ENCODE results near the gene APRT. TPM values are rescaled to one million over a fixed set of nuclear protein-coding genes. Genes with fewer than 3 reads are reported as not detected.

The APRT gene
- total RNA-seq, 1 donor from 2014 or later = 53.4 TPM

DNA sequence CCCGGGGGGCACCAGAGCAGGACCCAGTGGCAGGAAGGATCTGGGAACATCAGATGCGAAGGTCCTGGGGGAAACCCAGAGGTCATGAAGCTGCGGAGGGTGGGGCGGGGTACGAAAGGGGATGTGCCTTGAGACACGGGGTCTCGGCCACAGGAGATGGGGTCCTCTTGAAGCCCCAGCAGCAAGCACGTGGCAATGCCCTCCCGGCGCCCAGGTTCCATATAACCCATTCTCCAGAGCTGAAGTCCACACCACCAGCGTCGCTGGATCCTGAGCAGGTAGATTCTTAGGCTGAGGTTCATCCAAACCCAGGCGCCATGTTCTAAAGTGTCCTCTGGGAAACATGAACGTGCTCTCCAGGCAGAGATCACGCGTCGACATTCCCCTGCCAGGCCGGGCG lies 47.6 kb downstream of the APRT start:
- H3K9ac ChIP-seq = no peak overlapping the region
- H3K27ac ChIP-seq = no peak overlapping the region
- H3K4me3 Mint-ChIP-seq = no peak overlapping the region
- H3K36me3 ChIP-seq = no peaks in the 10 kb centered on the region
- no peaks in the 10 kb centered on the region for H4K20me1 ChIP-seq (ENCODE audit: low read depth)
- no peaks in the 10 kb centered on the region for H3K79me2 ChIP-seq (ENCODE audit: low read depth)
- H3K36me3 Mint-ChIP-seq = no peaks in the 10 kb centered on the region
- H3F3A ChIP-seq (ENCODE audit: low read depth) = peaks cover 29% of the 10 kb centered on the region
- no peaks in the 10 kb centered on the region for H3K9me3 Mint-ChIP-seq
- no peak overlapping the region for H2AFZ ChIP-seq (replicated peaks)
- H3K9me3 ChIP-seq (ENCODE audit: low read depth) = no peaks in the 10 kb centered on the region
- H3K4me2 ChIP-seq = peak overlapping the region; percentile 60
- TF ChIP-seq EZH2 (IDR thresholded peaks at IDR 0.05) (no peak), EZH2phosphoT487 (IDR thresholded peaks at IDR 0.05) (no peak)
- TF ChIP-seq, protein P1, sequence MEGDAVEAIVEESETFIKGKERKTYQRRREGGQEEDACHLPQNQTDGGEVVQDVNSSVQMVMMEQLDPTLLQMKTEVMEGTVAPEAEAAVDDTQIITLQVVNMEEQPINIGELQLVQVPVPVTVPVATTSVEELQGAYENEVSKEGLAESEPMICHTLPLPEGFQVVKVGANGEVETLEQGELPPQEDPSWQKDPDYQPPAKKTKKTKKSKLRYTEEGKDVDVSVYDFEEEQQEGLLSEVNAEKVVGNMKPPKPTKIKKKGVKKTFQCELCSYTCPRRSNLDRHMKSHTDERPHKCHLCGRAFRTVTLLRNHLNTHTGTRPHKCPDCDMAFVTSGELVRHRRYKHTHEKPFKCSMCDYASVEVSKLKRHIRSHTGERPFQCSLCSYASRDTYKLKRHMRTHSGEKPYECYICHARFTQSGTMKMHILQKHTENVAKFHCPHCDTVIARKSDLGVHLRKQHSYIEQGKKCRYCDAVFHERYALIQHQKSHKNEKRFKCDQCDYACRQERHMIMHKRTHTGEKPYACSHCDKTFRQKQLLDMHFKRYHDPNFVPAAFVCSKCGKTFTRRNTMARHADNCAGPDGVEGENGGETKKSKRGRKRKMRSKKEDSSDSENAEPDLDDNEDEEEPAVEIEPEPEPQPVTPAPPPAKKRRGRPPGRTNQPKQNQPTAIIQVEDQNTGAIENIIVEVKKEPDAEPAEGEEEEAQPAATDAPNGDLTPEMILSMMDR (IDR thresholded peaks at IDR 0.05) = no peak
- peaks cover 39% of the 10 kb centered on the region for H3K4me1 ChIP-seq
- no peaks in the 10 kb centered on the region for H3K27me3 ChIP-seq
- H3K4me3 ChIP-seq = no peak overlapping the region
- peaks cover 25% of the 10 kb centered on the region for H3K4me1 Mint-ChIP-seq
- no peak for DNase-seq (ENCODE audit: low spot score)
- peaks cover 2% of the 10 kb centered on the region for H3K27me3 Mint-ChIP-seq (ENCODE audit: insufficient read depth, low read depth)
- H3K27ac Mint-ChIP-seq = no peak overlapping the region

DNA sequence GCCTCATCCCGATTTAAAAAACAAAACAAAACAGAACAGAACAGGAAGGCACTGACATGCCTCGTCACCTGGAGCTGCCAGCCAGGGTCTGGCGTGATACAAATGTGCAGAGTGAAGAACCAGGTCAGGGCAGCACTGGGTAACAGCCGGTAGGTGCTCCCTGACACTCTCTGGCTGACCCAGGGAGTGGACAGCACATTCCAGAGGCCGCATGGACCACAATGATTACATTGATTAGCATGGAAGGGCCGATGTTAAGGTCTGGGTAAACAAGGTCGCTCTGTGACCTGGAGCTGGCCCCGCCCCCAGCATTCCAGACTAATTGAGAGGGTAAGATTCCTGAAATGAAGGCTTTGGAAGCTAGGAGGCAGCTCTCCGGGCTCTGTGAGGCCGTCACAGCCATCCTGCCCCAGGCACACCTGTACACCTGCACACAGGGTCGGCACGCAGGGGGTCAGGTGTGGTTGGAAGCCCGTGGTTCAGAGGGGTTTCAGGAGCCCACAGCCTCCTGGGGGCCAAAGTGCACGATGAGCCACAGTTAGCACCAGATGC lies 48.1 kb downstream of the APRT start:
- Histone ChIP-seq H3K9me3 (ENCODE audit: low read depth) (no peaks in the 10 kb centered on the region), H3K27me3 (no peaks in the 10 kb centered on the region), H3F3A (ENCODE audit: low read depth) (peaks cover 28% of the 10 kb centered on the region), H3K4me1 (peaks cover 34% of the 10 kb centered on the region), H3K79me2 (ENCODE audit: low read depth) (no peaks in the 10 kb centered on the region), H3K36me3 (no peaks in the 10 kb centered on the region), H4K20me1 (ENCODE audit: low read depth) (no peaks in the 10 kb centered on the region), H3K4me3 (no peak overlapping the region), H3K9ac (no peak overlapping the region), H3K4me2 (peak overlapping the region; percentile 60), H2AFZ (replicated peaks) (no peak overlapping the region), H3K27ac (no peak overlapping the region)
- no peaks in the 10 kb centered on the region for H3K9me3 Mint-ChIP-seq
- peaks cover 23% of the 10 kb centered on the region for H3K4me1 Mint-ChIP-seq
- no peaks in the 10 kb centered on the region for H3K36me3 Mint-ChIP-seq
- no peak overlapping the region for H3K27ac Mint-ChIP-seq
- peak; percentile 93 for DNase-seq (ENCODE audit: low spot score)
- no peak overlapping the region for H3K4me3 Mint-ChIP-seq
- peaks cover 2% of the 10 kb centered on the region for H3K27me3 Mint-ChIP-seq (ENCODE audit: insufficient read depth, low read depth)
- TF ChIP-seq EZH2 (IDR thresholded peaks at IDR 0.05) = no peak

DNA sequence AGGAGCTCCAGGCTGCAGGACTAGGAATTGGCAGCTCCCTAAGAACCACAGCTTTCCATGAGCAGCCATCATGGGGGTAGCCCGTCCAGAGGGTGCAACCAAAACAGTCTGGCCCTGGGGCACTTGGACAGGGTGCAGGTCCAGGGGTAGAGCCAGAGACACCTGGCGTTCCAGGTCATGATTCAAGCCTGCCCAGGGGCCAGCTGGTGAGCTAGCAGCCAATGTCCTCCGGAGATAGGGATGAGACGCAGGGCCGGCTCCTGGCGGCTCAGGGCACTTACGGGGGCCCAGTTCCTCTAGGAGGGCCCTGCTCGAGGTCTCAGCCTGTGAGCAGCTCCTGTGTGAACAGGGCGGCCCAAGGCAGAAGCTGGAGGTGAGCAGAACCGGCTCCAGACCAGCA lies 48.8 kb downstream of the APRT start:
- Histone ChIP-seq H3K4me2 (peak overlapping the region; percentile 30), H4K20me1 (ENCODE audit: low read depth) (no peaks in the 10 kb centered on the region), H3K36me3 (no peaks in the 10 kb centered on the region), H3K9ac (no peak overlapping the region), H2AFZ (replicated peaks) (no peak overlapping the region), H3K4me3 (no peak overlapping the region), H3K27ac (no peak overlapping the region), H3K9me3 (ENCODE audit: low read depth) (no peaks in the 10 kb centered on the region), H3K27me3 (no peaks in the 10 kb centered on the region), H3K4me1 (peaks cover 28% of the 10 kb centered on the region), H3F3A (ENCODE audit: low read depth) (peaks cover 25% of the 10 kb centered on the region), H3K79me2 (ENCODE audit: low read depth) (no peaks in the 10 kb centered on the region)
- H3K4me1 Mint-ChIP-seq = peaks cover 20% of the 10 kb centered on the region
- no peaks in the 10 kb centered on the region for H3K9me3 Mint-ChIP-seq
- no peak overlapping the region for H3K27ac Mint-ChIP-seq
- H3K27me3 Mint-ChIP-seq (ENCODE audit: insufficient read depth, low read depth) = peaks cover 2% of the 10 kb centered on the region
- TF ChIP-seq, protein P1 (IDR thresholded peaks at IDR 0.05) = no peak
- TF ChIP-seq EZH2 (IDR thresholded peaks at IDR 0.05) = no peak
- no peak overlapping the region for H3K4me3 Mint-ChIP-seq
- no peaks in the 10 kb centered on the region for H3K36me3 Mint-ChIP-seq
- DNase-seq (ENCODE audit: low spot score) = no peak

DNA sequence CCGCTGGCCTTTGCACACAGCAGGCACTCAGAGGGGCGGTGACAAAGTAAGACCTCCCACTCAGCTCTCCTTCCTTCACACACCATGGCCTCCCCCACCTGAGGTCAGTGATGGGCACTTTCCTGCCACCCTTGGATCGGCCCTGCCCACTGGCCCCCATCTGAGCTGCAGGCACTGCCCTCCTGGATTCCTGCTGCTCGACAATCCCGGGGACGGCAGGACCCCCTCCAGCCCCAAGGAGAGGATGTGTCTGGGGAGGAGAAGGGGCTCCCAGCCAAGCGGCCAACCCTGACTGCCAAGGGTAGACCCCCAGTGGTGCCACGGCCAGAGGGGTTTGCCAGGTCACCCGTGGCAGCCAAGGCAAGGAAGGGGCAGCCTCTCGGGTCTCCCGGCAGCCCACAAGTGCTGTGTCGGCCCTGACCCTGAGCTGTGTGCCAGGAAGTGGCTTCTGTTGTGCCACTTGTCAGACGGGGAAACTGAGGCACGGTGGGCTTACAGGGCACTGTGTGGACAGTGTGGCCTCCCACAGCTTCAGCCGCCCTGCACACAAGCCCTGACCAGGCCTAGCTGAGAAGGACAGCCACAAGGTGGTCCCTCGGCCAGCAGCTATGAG lies 49.4 kb downstream of the APRT start:
- Histone ChIP-seq H4K20me1 (ENCODE audit: low read depth) (no peaks in the 10 kb centered on the region), H3K36me3 (no peaks in the 10 kb centered on the region), H3K9me3 (ENCODE audit: low read depth) (no peaks in the 10 kb centered on the region), H3K4me3 (no peak overlapping the region), H3K27ac (no peak overlapping the region), H3K9ac (no peak overlapping the region), H2AFZ (replicated peaks) (no peak overlapping the region), H3K4me1 (peaks cover 22% of the 10 kb centered on the region), H3F3A (ENCODE audit: low read depth) (peaks cover 25% of the 10 kb centered on the region), H3K79me2 (ENCODE audit: low read depth) (no peaks in the 10 kb centered on the region), H3K27me3 (no peaks in the 10 kb centered on the region), H3K4me2 (no peak overlapping the region)
- no peaks in the 10 kb centered on the region for H3K36me3 Mint-ChIP-seq
- no peaks in the 10 kb centered on the region for H3K9me3 Mint-ChIP-seq
- no peak for DNase-seq (ENCODE audit: low spot score)
- no peak overlapping the region for H3K27ac Mint-ChIP-seq
- peaks cover 18% of the 10 kb centered on the region for H3K4me1 Mint-ChIP-seq
- H3K27me3 Mint-ChIP-seq (ENCODE audit: insufficient read depth, low read depth) = peaks cover under 1% of the 10 kb centered on the region
- H3K4me3 Mint-ChIP-seq = no peak overlapping the region
- TF ChIP-seq EZH2 (IDR thresholded peaks at IDR 0.05) (no peak), EZH2phosphoT487 (IDR thresholded peaks at IDR 0.05) (no peak)
- TF ChIP-seq, protein P1 (IDR thresholded peaks at IDR 0.05) = no peak

Measured in neural progenitor cell (in vitro differentiated cells).